GM19351 (cell line): Measurements from ENCODE around the gene HSCB.
"Not testable (repeated sequence)": the region's sequence is repeated elsewhere in the genome, so short reads cannot be mapped to it uniquely, and the experiment has no call there.

Experiments
- ATAC-seq: cut with Tn5 transposase; IDR thresholded peaks from one replicate; pipeline ENCODE4 v1.9.1; 2021; ENCODE audit warnings: mild to moderate bottlenecking, moderate library complexity; ENCODE audit not compliant: unreplicated experiment

Gene HSCB

GRCh38 chr22:28737701-28738100 is 4.1 kb upstream of the HSCB start:
- ATAC-seq = no peak

- ATAC-seq = not testable (repeated sequence)
Observed at GRCh38 chr22:28738876-28739275, 3.0 kb upstream of the HSCB start.

GRCh38 chr22:28741200-28741784 is 547 bp upstream of the HSCB start:
- ATAC-seq = no peak

GRCh38 chr22:28742562-28742962 is 723 bp downstream of the HSCB start:
- ATAC-seq = no peak

- no peak for ATAC-seq
Observed at GRCh38 chr22:28743852-28744251, 2.0 kb downstream of the HSCB start.

GRCh38 chr22:28750471-28750881 is 8.6 kb downstream of the HSCB start:
- ATAC-seq = no peak

- not testable (repeated sequence) for ATAC-seq
Observed at GRCh38 chr22:28754512-28754911, 12.7 kb downstream of the HSCB start.

- no peak for ATAC-seq
Observed at GRCh38 chr22:28759861-28760560, 18.2 kb downstream of the HSCB start.

GRCh38 chr22:28761449-28761755 is 19.6 kb downstream of the HSCB start:
- ATAC-seq = no peak

GRCh38 chr22:28762000-28762399 is 20.2 kb downstream of the HSCB start:
- ATAC-seq = not testable (repeated sequence)

GRCh38 chr22:28766628-28767027 is 24.8 kb downstream of the HSCB start:
- ATAC-seq = no peak

GRCh38 chr22:28768701-28769393 is 27.0 kb downstream of the HSCB start:
- ATAC-seq = no peak

- ATAC-seq = no peak
Observed at GRCh38 chr22:28769394-28770085, 27.7 kb downstream of the HSCB start.

GRCh38 chr22:28771195-28771791 is 29.5 kb downstream of the HSCB start:
- ATAC-seq = no peak

- peak; percentile 89 for ATAC-seq
Observed at GRCh38 chr22:28772633-28773460, 31.0 kb downstream of the HSCB start, which contains the start of gene CCDC117. CCDC117 (plus strand) TSS chr22:28772695; CDS start chr22:28772850, 155 bp downstream.

GRCh38 chr22:28773461-28773867 is 31.6 kb downstream of the HSCB start:
- peak; percentile 37 for ATAC-seq

- ATAC-seq = no peak
Observed at GRCh38 chr22:28774378-28774777, 32.5 kb downstream of the HSCB start.

- no peak for ATAC-seq
Observed at GRCh38 chr22:28779833-28780232, 38.0 kb downstream of the HSCB start.

GRCh38 chr22:28780296-28780695 is 38.5 kb downstream of the HSCB start:
- ATAC-seq = no peak
